Mesothelial cell of epicardium (in vitro differentiated cells): Measurements from ENCODE around the gene MTHFR. TPM values are rescaled to one million over a fixed set of nuclear protein-coding genes. Genes with fewer than 3 reads are reported as not detected.

Experiments used
- DNase-seq, 2 experiments: peaks; one replicate each; pipeline ENCODE4 v3.0.0; 2021; ENCODE audit warnings: low spot score in 2 of 2; ENCODE audit not compliant: unreplicated experiment in 2 of 2
- H3K27ac Mint-ChIP-seq: 2 replicates; pipeline ENCODE4 v1.8.0; 2021; ENCODE audit warnings: mixed read lengths
- H3K27me3 Mint-ChIP-seq: 2 replicates; pipeline ENCODE4 v1.8.0; 2021; ENCODE audit warnings: low read depth, mixed read lengths
- H3K36me3 Mint-ChIP-seq: 2 replicates; pipeline ENCODE4 v1.8.0; 2021; ENCODE audit warnings: mixed read lengths
- H3K4me1 Mint-ChIP-seq: 2 replicates; pipeline ENCODE4 v1.8.0; 2021; ENCODE audit warnings: mixed read lengths
- H3K4me3 Mint-ChIP-seq: 2 replicates; pipeline ENCODE4 v1.8.0; 2021; ENCODE audit warnings: mild to moderate bottlenecking, moderate library complexity, mixed read lengths
- H3K9me3 Mint-ChIP-seq: 2 replicates; pipeline ENCODE4 v1.8.0; 2021; ENCODE audit warnings: mixed read lengths
- total RNA-seq: library from RNA; stranded (reverse); gene quantifications from 3 replicates; pipeline ENCODE4 v1.2.1, GENCODE V29; 2021
- TF ChIP-seq, protein P1 (sequence below): fragments of 200-600 bp; sonication (generic); IDR thresholded peaks from one replicate; pipeline ENCODE4 v1.5.0; 2021; ENCODE audit warnings: antibody characterized with exemption; ENCODE audit not compliant: unreplicated experiment

Gene MTHFR
- total RNA-seq, 1 donor from 2014 or later, result 39.2 TPM

DNA sequence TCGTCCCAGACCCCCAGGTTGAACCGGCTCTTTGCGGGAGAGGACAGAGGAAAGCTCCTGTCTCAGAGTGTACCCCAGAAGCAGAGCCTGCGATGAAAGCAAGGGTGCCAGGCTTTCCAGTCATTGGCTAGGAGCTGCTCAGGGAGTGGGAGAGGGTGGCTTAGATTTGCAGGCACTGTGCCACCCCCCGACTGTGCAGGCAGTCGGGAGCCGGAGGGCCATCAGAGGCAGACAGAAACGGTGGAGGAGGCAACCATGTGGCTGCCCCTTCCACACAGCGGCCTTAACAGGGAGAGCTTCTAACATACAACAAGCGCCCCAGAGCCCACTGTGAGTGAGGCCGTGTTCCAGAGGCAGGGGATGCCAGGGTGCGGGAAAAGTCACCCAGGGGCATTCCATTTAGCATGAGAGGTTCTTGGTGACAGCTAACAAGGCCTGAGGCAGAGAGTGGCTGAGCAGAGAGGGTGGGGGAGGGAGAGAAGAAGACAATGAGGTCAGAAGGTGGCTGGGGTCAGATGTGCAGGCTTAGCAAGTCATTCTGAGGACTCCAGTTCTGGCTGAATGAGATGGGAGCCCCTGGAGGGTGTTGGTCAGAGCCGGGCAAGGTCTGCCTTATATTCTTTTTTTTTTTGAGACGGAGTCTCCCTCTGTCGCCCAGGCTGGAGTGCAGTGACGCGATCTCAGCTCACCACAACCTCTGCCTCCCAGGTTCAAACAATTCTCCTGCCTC, 53.2 kb downstream of the MTHFR start:
- H3K9me3 Mint-ChIP-seq, result peaks cover 13% of the 10 kb centered on the region
- no peak overlapping the region for H3K27ac Mint-ChIP-seq
- TF ChIP-seq, protein P1, sequence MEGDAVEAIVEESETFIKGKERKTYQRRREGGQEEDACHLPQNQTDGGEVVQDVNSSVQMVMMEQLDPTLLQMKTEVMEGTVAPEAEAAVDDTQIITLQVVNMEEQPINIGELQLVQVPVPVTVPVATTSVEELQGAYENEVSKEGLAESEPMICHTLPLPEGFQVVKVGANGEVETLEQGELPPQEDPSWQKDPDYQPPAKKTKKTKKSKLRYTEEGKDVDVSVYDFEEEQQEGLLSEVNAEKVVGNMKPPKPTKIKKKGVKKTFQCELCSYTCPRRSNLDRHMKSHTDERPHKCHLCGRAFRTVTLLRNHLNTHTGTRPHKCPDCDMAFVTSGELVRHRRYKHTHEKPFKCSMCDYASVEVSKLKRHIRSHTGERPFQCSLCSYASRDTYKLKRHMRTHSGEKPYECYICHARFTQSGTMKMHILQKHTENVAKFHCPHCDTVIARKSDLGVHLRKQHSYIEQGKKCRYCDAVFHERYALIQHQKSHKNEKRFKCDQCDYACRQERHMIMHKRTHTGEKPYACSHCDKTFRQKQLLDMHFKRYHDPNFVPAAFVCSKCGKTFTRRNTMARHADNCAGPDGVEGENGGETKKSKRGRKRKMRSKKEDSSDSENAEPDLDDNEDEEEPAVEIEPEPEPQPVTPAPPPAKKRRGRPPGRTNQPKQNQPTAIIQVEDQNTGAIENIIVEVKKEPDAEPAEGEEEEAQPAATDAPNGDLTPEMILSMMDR, result no peak
- H3K27me3 Mint-ChIP-seq, result peaks cover 1% of the 10 kb centered on the region
- no peak for DNase-seq
- H3K4me3 Mint-ChIP-seq, result no peak overlapping the region
- H3K36me3 Mint-ChIP-seq, result peaks cover 4% of the 10 kb centered on the region
- peaks cover 6% of the 10 kb centered on the region for H3K4me1 Mint-ChIP-seq

- Mint-ChIP-seq H3K27me3 (no peaks in the 10 kb centered on the region), H3K4me3 (no peak overlapping the region), H3K36me3 (peaks cover 3% of the 10 kb centered on the region), H3K4me1 (peaks cover 6% of the 10 kb centered on the region), H3K27ac (no peak overlapping the region), H3K9me3 (peaks cover 2% of the 10 kb centered on the region)
- DNase-seq, result no peak
- TF ChIP-seq, protein P1, result no peak
These were observed 54.7 kb downstream of the MTHFR start for GRCh38 chr1:11751087-11751486.

- peaks cover 6% of the 10 kb centered on the region for H3K36me3 Mint-ChIP-seq
- H3K27ac Mint-ChIP-seq, result no peak overlapping the region
- no peak overlapping the region for H3K4me3 Mint-ChIP-seq
- peaks cover 6% of the 10 kb centered on the region for H3K4me1 Mint-ChIP-seq
- H3K9me3 Mint-ChIP-seq, result no peaks in the 10 kb centered on the region
- H3K27me3 Mint-ChIP-seq, result no peaks in the 10 kb centered on the region
- TF ChIP-seq, protein P1, result no peak
- no peak for DNase-seq
These were observed 55.8 kb downstream of the MTHFR start for GRCh38 chr1:11749996-11750395.

- no peak for DNase-seq
These were observed 56.5 kb downstream of the MTHFR start for GRCh38 chr1:11749203-11749689.

DNA sequence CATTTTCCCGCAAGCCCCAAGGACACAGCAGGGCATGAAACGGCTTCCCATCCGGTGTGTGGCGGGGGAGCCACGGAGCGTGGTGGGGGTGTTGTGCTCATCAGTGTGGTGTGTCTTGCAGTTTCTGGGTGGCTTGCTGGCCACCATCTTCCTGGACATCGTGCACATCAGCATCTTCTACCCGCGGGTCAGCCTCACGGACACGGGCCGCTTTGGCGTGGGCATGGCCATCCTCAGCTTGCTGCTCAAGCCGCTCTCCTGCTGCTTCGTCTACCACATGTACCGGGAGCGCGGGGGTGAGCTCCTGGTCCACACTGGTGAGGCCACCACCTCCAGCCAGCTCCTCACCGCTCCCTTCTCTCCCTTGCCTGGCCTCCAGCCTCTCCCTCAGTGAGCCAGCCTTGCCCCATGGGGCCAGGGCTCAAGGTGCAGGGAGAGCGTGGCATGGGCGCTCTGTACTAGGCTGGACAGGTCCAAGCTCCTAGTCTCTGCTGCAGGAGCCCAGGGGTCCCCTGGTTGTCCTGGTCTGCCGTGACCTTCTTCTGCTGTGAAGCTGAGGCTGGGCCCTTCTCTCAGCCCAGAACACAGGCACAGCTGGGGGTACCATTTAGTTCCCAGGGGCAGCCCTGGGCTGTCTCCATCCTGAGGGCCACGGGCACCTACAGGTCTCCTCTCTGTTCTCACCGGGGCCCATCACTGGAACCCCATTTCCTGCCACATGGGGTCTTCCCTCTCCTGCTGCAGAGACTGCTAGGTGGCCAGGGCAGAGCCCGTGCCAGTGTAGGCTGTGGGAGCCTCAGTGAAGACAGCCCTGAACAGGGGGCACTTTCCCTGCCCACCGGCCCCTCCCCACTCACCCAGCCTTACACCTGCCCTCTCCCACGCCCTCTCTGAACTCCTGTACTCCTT, 57.2 kb downstream of the MTHFR start:
- Mint-ChIP-seq H3K4me3 (no peak overlapping the region), H3K9me3 (no peaks in the 10 kb centered on the region), H3K4me1 (peaks cover 2% of the 10 kb centered on the region), H3K27me3 (no peaks in the 10 kb centered on the region), H3K36me3 (peaks cover 8% of the 10 kb centered on the region), H3K27ac (no peak overlapping the region)
- TF ChIP-seq, protein P1, result no peak
- no peak for DNase-seq

More at GRCh38 chr1:11749203-11749689, 56.5 kb downstream of the MTHFR start:
- peaks cover 6% of the 10 kb centered on the region for H3K4me1 Mint-ChIP-seq
- H3K36me3 Mint-ChIP-seq, result peaks cover 8% of the 10 kb centered on the region
- TF ChIP-seq, protein P1, result no peak
- H3K27ac Mint-ChIP-seq, result no peak overlapping the region
- H3K4me3 Mint-ChIP-seq, result no peak overlapping the region
- H3K27me3 Mint-ChIP-seq, result no peaks in the 10 kb centered on the region
- H3K9me3 Mint-ChIP-seq, result no peaks in the 10 kb centered on the region
